Smooth muscle cell of the pulmonary artery (primary cell): ENCODE data around the gene KCNJ18. TPM values are rescaled to one million over a fixed set of nuclear protein-coding genes. Genes with fewer than 3 reads are reported as not detected.

Experiments used
- total RNA-seq: library from RNA; depleted of rRNA; stranded (reverse); fragments of >200 nt; gene quantifications from 2 replicates; pipeline ENCODE4 v1.2.3, GENCODE V29; 2014

KCNJ18 gene
- total RNA-seq: not detected in 2 replicates

GRCh38 chr17:21691883-21692703 lies at the start of gene KCNJ18:
TSS of gene KCNJ18 (plus strand) at chr17:21692523. CDS start at chr17:21702787, 10,264 bp downstream.

